ENCODE measurements around the gene CTPS2. TPM values are rescaled to one million over a fixed set of nuclear protein-coding genes. Genes with fewer than 3 reads are reported as not detected.

CTPS2 gene
- polyA plus RNA-seq, 1 of the 3 experiments (the other 2 are of a cell fraction) = 6.1 TPM

DNA sequence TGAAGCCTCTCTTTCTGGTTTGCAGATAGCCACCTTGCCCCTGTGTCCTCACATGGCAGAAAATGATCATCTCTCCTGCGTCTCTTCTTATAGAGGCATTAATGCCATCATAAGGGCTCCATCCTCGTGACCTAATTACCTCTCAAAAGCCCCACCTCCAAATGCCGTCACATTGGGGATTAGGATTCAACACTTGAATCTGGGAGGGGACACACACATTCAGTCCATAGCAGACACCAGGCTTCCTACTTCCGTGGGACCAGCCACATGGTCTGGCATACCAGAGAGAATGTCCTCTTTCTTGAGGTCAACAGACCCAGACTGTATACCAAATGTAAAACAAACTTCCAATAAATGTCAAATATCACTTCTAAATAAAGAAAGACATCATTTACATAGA, 144.8 kb downstream of the CTPS2 start:
- 80% methylated on average over 4 of the region's 4 CpGs for WGBS (ENCODE audit: low lambda C conversion rate)

DNA sequence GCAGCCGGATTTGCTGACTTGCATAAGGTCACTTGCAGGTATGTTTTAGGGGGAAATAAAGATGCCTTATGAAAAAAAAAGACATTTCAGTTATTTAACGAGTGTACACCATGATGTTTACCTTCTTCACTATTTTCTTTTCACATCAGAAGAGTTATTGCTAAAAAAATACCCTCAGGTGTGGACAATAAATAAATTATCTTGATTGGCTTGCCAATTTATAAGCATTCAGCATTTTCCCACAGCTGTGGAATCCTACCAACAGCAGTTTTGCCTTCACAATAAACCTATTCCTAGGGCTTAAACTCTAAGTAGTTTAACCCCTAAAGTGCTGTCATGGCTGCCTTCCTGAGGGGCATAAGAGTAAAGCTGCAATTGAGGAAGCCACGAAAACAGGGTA, 145.9 kb downstream of the CTPS2 start:
- no peaks in the 10 kb centered on the region for H3K27me3 ChIP-seq (ENCODE audit: insufficient read depth)
- TF ChIP-seq SIN3A (IDR thresholded peaks at IDR 0.05; ENCODE audit: borderline replicate concordance, low read depth, low read length) (no peak), RXRA (IDR thresholded peaks at IDR 0.05; ENCODE audit: borderline replicate concordance, low read depth) (no peak), ELF1 (IDR thresholded peaks at IDR 0.05) (no peak), RFX5 (IDR thresholded peaks at IDR 0.05; ENCODE audit: low read length) (no peak), GATA2 (CRISPR knock-in tag; IDR thresholded peaks at IDR 0.05) (no peak), USF2 (IDR thresholded peaks at IDR 0.05; ENCODE audit: borderline replicate concordance, low read depth, low read length) (no peak), JUND (IDR thresholded peaks at IDR 0.05) (no peak)
- TF ChIP-seq, protein P1, sequence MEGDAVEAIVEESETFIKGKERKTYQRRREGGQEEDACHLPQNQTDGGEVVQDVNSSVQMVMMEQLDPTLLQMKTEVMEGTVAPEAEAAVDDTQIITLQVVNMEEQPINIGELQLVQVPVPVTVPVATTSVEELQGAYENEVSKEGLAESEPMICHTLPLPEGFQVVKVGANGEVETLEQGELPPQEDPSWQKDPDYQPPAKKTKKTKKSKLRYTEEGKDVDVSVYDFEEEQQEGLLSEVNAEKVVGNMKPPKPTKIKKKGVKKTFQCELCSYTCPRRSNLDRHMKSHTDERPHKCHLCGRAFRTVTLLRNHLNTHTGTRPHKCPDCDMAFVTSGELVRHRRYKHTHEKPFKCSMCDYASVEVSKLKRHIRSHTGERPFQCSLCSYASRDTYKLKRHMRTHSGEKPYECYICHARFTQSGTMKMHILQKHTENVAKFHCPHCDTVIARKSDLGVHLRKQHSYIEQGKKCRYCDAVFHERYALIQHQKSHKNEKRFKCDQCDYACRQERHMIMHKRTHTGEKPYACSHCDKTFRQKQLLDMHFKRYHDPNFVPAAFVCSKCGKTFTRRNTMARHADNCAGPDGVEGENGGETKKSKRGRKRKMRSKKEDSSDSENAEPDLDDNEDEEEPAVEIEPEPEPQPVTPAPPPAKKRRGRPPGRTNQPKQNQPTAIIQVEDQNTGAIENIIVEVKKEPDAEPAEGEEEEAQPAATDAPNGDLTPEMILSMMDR (IDR thresholded peaks at IDR 0.05) = no peak
- no peak for DNase-seq
- no peaks in the 10 kb centered on the region for H3K9me2 ChIP-seq
- H3F3A ChIP-seq (replicated peaks; ENCODE audit: insufficient read depth) = peaks cover 5% of the 10 kb centered on the region
- WGBS (ENCODE audit: low lambda C conversion rate) = 64% methylated on average over 3 of the region's 3 CpGs
- no peak overlapping the region for H3K27ac ChIP-seq (ENCODE audit: low read depth in 2 of 2, low read length in 1 of 2)
- H3K9me3 ChIP-seq = no peaks in the 10 kb centered on the region
- no peak overlapping the region for H3K4me3 ChIP-seq (ENCODE audit: low read depth in 2 of 2, low read length in 1 of 2)
- no peaks in the 10 kb centered on the region for H4K20me1 ChIP-seq (ENCODE audit: insufficient read depth)
- ChIA-PET CTCF (no interaction called here), POLR2A (no interaction called here)
- no peaks in the 10 kb centered on the region for H3K36me3 ChIP-seq (replicated peaks in 1 of 2; ENCODE audit: control insufficient read depth in 1 of 2, insufficient read depth in 2 of 2, low read length in 1 of 2)
- H3K4me1 ChIP-seq (ENCODE audit: control insufficient read depth in 1 of 2, insufficient read depth in 2 of 2, low read depth in 1 of 2, low read length in 1 of 2) = no peaks in the 10 kb centered on the region
- H3K9ac ChIP-seq = no peak overlapping the region
- no peak overlapping the region for H3K4me2 ChIP-seq
- no peak overlapping the region for H2AFZ ChIP-seq (ENCODE audit: low read depth)
- peaks cover 6% of the 10 kb centered on the region; the same call in 1 of the 2 replicates for H3K79me2 ChIP-seq (ENCODE audit: insufficient read depth)

More for the DNA sequence above, 144.8 kb downstream of the CTPS2 start:
- POLR2A ChIA-PET = no interaction called here
- Histone ChIP-seq H3K4me3 (ENCODE audit: low read depth in 2 of 2, low read length in 1 of 2) (no peak overlapping the region), H3F3A (replicated peaks; ENCODE audit: insufficient read depth) (peaks cover 13% of the 10 kb centered on the region), H3K36me3 (replicated peaks in 1 of 2; ENCODE audit: control insufficient read depth in 1 of 2, insufficient read depth in 2 of 2, low read length in 1 of 2) (no peaks in the 10 kb centered on the region), H3K79me2 (ENCODE audit: insufficient read depth) (peaks cover 6% of the 10 kb centered on the region; the same call in 1 of the 2 replicates), H4K20me1 (ENCODE audit: insufficient read depth) (no peaks in the 10 kb centered on the region), H3K27me3 (ENCODE audit: insufficient read depth) (no peaks in the 10 kb centered on the region), H3K4me1 (ENCODE audit: control insufficient read depth in 1 of 2, insufficient read depth in 2 of 2, low read depth in 1 of 2, low read length in 1 of 2) (no peaks in the 10 kb centered on the region), H3K9me2 (no peaks in the 10 kb centered on the region), H3K27ac (ENCODE audit: low read depth in 2 of 2, low read length in 1 of 2) (no peak overlapping the region), H3K9ac (no peak overlapping the region), H3K9me3 (no peaks in the 10 kb centered on the region), H2AFZ (ENCODE audit: low read depth) (no peak overlapping the region), H3K4me2 (no peak overlapping the region)
- TF ChIP-seq RXRA (IDR thresholded peaks at IDR 0.05; ENCODE audit: borderline replicate concordance, low read depth) (no peak), FOXM1 (IDR thresholded peaks at IDR 0.05; ENCODE audit: low read depth) (no peak), IRF3 (IDR thresholded peaks at IDR 0.05; ENCODE audit: low read depth, low read length) (no peak), ELF1 (IDR thresholded peaks at IDR 0.05) (no peak), GATA2 (CRISPR knock-in tag; IDR thresholded peaks at IDR 0.05) (no peak), SMC3 (IDR thresholded peaks at IDR 0.05; ENCODE audit: low read depth, low read length) (no peak), TEAD4 (IDR thresholded peaks at IDR 0.05; ENCODE audit: borderline replicate concordance, insufficient read depth) (no peak), FOXJ3 (CRISPR knock-in tag; IDR thresholded peaks at IDR 0.05) (no peak), RAD21 (IDR thresholded peaks at IDR 0.05; ENCODE audit: low read length) (no peak), EZH2phosphoT487 (IDR thresholded peaks at IDR 0.05; ENCODE audit: borderline replicate concordance, low read depth) (no peak), YY1 (IDR thresholded peaks at IDR 0.05; ENCODE audit: low read depth) (no peak), MXI1 (IDR thresholded peaks at IDR 0.05; ENCODE audit: low read depth, low read length) (no peak), MEF2A (IDR thresholded peaks at IDR 0.05; ENCODE audit: borderline replicate concordance, low read depth) (no peak), CHD2 (IDR thresholded peaks at IDR 0.05; ENCODE audit: low read length, partially characterized antibody) (no peak), POLR2AphosphoS5 (IDR thresholded peaks at IDR 0.05; ENCODE audit: low read depth, low read length) (no peak), GABPA (IDR thresholded peaks at IDR 0.05; ENCODE audit: low read depth) (no peak), MAX (IDR thresholded peaks at IDR 0.05; ENCODE audit: low read depth) (no peak), NRF1 (IDR thresholded peaks at IDR 0.05; ENCODE audit: low read depth, low read length) (no peak), NFIC (IDR thresholded peaks at IDR 0.05; ENCODE audit: borderline replicate concordance) (no peak)
- TF ChIP-seq, protein P2, sequence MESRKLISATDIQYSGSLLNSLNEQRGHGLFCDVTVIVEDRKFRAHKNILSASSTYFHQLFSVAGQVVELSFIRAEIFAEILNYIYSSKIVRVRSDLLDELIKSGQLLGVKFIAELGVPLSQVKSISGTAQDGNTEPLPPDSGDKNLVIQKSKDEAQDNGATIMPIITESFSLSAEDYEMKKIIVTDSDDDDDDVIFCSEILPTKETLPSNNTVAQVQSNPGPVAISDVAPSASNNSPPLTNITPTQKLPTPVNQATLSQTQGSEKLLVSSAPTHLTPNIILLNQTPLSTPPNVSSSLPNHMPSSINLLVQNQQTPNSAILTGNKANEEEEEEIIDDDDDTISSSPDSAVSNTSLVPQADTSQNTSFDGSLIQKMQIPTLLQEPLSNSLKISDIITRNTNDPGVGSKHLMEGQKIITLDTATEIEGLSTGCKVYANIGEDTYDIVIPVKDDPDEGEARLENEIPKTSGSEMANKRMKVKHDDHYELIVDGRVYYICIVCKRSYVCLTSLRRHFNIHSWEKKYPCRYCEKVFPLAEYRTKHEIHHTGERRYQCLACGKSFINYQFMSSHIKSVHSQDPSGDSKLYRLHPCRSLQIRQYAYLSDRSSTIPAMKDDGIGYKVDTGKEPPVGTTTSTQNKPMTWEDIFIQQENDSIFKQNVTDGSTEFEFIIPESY (IDR thresholded peaks at IDR 0.05; ENCODE audit: borderline replicate concordance, low read depth) = no peak
- DNase-seq = no peak
- CTCF ChIA-PET = no interaction called here

Data from SK-N-SH (cell line).